DND-41 (cell line): Measurements from ENCODE around the gene RNF31.

Experiments
- CTCF ChIP-seq: IDR thresholded peaks from 2 replicates; pipeline ENCODE4 v1.5.1; 2012; ENCODE audit warnings: borderline replicate concordance, low read length, moderate library complexity, mild to moderate bottlenecking; ENCODE audit not compliant: poor library complexity, severe bottlenecking; ENCODE audit errors: extremely low read depth
- EZH2 ChIP-seq: IDR thresholded peaks from 3 replicates; pipeline ENCODE4 v1.6.1; 2012; ENCODE audit warnings: borderline replicate concordance, low read depth, mild to moderate bottlenecking, moderate library complexity, low read length, inconsistent platforms; ENCODE audit not compliant: severe bottlenecking

DNA sequence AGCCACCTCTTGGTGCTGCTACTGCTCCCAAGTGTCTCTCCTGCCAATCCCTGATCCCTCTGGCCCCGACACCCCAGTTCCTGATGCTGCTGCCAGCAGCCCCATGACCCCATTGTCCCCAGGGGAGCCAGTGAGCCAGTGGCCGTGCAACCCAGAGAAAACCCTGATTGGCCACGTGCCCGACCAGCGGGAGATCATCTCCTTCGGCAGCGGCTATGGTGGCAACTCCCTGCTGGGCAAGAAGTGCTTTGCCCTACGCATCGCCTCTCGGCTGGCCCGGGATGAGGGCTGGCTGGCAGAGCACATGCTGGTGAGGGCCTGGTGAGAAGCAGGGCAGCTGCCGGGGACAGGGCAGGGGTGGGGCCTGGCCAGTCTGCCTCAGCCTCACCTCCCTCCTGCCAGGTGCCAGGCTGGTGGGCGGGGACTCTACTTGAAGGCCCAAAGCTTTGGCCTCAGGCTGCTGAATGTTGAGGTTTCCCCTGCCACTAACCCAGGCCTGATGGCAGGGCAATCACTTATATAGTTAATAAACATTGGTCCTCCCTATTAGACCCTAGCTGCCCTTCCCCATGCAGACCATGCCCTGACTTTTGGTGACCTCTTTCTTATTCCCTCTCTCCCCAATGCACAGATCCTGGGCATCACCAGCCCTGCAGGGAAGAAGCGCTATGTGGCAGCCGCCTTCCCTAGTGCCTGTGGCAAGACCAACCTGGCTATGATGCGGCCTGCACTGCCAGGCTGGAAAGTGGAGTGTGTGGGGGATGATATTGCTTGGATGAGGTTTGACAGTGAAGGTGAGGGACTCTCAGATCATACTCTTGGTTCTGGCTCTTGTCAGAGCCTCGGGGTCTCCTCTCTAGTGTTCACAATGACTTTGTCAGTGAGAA is 48.1 kb upstream of the RNF31 start:
- TF ChIP-seq CTCF, result no peak
- TF ChIP-seq EZH2, result no peak
